HG02759 (cell line): ENCODE results near the gene MPND.
A peak's percentile ranks its signal among the peaks of the same experiment; 100 is the strongest.

Experiments used
- ATAC-seq: cut with Tn5 transposase; IDR thresholded peaks from one replicate; pipeline ENCODE4 v1.9.1; 2021; ENCODE audit warnings: mild to moderate bottlenecking, moderate library complexity; ENCODE audit not compliant: unreplicated experiment

MPND gene

DNA sequence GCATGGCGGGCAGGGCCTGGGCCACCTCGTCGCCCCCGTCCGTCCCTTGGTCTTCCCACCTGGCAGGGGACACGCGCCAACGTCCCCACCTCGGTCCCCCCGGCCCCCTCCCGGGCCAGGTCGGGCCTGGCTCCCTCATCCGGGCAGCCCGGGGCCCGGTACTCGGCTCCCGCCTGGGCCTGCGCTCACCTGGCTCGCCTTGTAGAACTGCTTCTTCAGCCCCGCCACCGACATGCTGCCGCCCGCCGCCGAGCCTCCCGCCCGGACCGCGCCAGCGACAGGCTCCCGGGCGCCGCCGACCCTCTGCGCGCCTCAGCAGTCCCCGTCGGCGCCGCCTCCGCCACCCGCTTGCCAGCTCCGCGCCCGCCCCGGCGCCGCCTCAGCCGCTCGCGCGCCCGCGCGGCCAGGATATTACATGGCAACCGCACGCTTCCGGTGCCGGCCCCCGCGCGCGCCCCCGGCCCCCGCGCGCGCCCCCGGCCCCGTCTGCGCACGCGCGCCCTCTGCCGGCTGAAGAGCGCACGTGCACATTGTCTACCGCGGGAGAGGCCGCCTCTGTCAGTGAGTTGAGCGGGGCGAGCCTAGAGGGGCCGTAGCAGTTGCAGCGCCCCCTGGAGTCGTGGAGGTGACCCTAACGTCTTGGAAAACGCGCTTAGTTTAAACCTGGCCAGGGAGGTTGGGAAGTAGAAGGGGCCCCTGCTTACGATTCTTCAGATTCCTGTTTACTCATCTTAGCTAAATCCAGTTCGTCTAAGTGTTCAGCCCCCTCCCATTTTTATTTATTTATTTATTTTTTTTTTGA lies 57.0 kb downstream of the MPND start, which contains the start of gene SH3GL1:
SH3GL1 (minus strand) TSS at position 413 of the 802 bp plus-strand sequence; CDS start at position 234, 179 bp downstream.
- ATAC-seq = peak; percentile 65

DNA sequence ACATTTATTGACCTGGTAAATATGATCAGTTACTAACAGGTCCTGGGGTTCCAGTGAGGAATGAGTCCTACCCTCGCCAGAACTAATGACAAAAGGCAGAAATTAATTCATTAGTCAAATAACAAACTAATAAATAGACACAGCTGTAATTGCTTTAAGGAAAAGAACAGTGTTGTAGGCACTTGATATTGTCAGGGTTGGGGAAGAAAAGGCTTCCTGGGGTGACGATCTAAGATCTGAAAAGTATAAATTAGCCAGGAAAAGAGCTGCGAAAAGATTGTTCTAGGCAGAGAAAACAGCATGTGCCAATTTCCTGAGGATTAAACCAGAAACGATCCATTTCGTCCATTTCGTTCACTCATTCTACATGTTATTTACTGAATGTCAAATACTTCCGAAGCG lies 58.4 kb downstream of the MPND start:
- no peak for ATAC-seq

DNA sequence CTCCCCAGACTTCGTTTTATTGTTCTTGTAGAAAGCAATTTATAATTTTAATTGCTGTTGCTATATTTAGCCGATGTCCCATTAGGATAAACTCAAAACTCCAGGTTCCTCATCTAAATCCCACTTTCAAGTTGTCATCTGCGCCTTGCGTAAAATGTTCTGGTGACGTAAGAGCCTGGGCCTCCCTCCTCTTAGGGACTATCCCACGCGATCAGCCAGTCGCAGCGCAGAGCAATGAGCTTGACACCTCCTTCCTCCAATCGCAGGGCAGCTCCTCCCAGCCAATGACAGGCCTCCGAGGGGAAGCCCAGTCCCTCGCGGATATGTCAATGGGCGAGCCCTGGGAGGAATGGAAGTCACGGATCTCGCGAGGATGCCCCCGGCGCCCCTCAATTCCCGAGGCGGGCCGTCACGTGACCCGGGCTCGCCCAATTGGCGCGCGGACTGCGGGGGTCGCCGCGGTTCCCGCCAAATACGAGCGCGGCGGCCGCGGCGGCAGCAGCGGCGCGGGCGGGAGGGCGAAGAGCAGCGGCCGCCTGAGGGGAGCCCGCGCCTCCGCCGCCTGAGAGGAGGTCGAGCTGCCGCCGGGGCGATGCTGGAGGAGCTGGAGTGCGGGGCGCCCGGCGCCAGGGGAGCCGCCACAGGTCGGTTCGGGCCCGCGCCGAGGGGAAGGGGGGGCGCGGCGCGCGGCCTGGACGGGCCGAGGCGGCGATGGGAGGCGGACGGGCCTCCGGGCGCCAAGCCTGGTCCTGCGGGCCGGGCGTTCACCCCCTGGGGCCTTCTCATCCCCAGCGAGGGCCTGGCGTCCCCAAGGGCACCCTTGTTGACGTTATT lies 59.0 kb downstream of the MPND start, which contains the start of gene CHAF1A:
CHAF1A (plus strand) TSS at position 470 of the 834 bp plus-strand sequence; CDS start at position 593, 123 bp downstream.
- peak; percentile 75 for ATAC-seq

DNA sequence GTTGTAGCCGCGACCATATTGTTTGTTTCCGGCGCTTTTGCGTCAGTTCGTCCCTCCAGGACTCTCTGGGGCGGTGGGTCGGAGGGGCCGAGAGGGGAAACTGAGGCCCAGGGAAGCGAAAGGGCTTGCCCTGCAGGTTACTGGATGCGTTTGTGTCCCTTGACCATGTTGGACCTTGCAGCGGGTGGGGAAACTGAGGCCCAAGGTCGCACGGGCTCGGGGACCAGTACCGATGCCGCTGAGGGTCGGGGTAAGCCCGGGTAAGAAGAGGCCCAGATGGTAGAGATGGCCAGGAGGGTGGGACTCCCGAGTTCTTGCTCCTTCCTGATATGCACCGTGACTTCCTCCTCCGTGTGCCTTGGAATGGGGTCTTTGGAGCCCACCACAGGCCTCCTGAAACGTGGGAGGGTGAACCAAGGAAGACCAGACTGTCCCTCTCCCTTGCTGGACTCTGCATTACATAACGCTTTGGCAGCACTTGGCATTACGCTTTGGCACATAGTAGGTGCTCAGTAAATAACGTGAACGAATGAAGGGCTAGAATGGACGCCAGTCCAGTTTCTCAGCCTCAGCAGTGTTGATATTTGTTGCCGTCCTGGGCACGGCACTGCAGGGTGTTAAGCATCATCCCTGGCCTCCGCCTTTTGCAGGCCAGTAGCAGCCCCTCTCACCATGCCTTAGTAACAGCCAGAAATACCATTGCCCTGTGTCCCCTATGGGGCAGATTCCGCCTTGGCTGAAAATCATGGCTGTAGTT lies 59.8 kb downstream of the MPND start:
- no peak for ATAC-seq

DNA sequence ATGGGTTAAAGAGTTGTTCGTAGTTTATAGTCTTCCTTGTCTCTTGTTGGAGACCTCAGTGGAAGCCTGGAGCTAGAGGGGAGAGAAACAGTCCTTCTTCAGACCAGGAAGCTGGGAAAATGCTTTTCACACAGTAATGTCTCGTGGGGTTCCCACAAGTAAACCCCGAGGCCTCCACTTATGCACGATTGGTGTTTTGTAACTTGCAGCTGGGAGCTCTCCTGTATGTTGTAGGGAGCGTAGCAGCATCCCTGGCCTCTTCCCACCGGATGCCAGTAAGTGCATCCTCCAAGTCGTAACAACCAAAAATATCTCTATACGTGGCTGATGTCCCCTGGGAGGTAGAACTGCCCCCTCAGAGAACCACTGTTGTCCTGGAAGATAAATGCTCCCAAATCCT lies 62.6 kb downstream of the MPND start:
- ATAC-seq = no peak

DNA sequence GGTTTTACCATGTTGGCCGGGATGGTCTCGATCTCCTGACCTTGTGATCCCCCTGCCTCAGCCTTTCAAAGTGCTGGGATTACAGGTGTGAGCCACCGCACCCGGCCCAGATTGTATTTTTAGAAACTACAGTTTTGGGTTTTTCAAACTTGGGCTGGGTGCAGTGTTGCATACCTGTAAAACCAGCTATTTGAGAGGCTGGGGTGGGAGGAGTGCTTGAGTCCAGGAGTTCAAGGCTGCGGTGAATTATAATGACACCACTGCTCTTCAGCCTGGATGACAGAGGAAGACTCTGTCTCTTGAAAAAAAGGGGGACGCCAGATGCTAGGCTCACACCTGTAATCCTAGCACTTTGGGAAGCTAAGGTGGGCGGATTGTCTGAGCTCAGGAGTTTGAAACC lies 63.3 kb downstream of the MPND start:
- ATAC-seq = no peak

DNA sequence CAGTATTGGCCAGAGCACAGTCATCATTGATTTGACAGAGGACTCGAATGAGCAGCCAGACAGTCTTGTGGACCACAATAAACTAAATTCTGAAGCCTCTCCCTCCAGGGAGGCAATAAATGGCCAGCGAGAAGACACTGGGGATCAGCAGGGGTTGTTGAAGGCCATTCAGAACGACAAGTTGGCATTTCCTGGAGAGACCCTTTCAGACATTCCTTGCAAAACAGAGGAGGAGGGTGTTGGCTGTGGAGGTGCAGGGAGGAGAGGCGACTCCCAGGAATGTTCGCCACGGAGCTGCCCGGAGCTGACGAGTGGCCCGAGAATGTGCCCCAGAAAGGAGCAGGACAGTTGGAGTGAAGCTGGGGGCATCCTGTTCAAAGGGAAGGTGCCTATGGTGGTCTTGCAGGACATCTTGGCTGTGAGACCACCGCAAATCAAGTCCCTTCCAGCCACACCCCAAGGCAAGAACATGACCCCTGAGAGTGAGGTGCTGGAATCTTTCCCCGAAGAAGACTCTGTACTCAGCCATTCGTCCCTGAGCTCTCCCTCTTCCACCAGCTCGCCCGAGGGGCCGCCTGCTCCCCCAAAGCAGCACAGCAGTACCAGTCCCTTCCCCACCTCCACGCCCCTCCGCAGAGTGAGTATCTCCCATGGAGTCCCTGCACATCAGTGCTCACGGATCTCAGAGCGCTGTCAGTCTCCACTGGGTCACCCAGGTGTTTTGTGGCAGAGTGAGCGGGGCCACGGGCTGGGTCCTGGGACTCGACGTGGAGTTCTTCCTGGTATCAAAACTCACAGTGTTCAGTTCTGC lies 66.0 kb downstream of the MPND start:
- no peak for ATAC-seq
